LNCAP (cell line): Measurements from ENCODE around the gene MIEF2.

Source experiments
- CTCF ChIP-seq: fragments of 450-650 bp; IDR thresholded peaks from 2 replicates; pipeline ENCODE4 v1.5.1; 2017; ENCODE audit warnings: mild to moderate bottlenecking

MIEF2 gene

GRCh38 chr17:18225642-18226283 is 34.7 kb upstream of the MIEF2 start:
- no peak for TF ChIP-seq CTCF

DNA sequence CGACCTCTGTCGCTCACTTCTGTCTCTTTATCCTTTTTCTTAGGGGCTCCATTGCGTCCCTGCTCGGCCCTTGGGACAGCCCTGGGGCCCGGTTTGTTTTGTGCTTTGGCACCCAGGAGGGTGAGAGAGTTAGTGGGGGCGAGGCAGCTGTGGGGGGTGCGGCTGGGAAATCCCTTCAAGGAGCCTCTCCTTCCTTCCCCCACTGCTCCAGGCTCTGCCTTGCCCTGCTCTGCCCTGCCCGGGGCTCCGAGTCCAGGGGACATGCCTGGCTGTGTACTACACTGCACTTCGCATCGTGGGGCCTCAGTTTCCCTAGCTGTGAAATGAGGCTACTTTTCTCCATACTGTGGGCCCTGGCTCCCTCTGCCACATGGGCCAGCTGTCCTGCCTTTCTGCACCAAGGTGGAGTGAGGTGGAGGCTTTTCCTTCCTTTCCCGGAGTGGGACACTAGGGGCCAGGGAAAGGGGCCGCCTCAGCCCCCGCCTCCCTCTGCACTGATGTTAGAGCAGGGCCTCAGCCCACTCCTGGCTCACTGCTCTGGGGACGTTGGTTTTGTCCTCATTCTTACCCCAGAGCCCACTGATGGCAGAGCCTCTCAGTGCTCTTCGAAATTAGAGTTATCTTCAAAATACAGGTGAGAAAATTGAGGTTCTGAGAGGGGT is 34.0 kb upstream of the MIEF2 start:
- TF ChIP-seq CTCF = no peak

DNA sequence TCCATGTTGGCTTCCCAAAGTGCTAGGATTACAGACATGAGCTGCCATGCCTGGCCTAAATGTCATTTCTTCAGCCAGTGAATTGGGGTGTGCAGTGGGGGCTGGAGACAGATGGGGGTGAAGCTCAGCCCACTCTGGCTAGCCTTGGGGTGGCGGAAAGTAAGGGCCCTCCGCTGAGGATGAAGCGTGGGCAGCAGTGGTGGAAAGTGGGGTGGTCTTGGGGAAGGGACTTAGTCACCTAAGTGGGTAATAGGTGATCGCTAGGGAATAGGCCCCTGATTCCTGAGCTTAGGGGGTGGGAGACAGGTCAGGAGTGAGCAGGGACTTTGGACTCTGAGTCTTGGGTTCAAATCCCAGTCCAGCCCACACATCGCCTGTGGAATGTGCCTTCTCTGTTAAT is 32.8 kb upstream of the MIEF2 start:
- no peak for TF ChIP-seq CTCF

DNA sequence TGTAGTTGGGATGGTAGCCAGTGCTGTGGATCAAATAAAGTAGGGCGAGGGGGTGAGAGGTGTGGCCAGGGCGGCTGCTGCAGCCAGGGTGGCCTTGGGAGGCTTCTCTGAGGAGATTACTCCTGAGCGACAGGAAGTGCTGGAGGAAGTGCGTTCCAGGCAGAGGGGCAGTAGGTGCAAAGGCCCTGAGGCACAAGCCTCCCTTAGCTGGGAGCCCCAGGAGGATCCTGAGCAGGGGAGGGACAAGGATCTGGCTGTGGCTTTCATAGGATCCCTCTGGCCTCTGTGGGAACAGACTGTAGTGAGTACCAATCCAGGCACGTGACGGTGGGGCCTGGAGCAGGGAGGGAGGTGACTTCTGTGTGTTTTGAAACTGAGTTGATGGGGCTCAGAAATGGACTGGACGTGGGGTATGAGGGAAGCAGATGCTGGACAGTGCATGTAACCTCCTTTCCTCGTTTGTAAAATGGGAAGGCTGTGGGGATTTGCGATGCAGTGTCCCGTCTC is 32.2 kb upstream of the MIEF2 start:
- TF ChIP-seq CTCF = no peak

GRCh38 chr17:18229254-18229653 is 31.2 kb upstream of the MIEF2 start:
- TF ChIP-seq CTCF = no peak

DNA sequence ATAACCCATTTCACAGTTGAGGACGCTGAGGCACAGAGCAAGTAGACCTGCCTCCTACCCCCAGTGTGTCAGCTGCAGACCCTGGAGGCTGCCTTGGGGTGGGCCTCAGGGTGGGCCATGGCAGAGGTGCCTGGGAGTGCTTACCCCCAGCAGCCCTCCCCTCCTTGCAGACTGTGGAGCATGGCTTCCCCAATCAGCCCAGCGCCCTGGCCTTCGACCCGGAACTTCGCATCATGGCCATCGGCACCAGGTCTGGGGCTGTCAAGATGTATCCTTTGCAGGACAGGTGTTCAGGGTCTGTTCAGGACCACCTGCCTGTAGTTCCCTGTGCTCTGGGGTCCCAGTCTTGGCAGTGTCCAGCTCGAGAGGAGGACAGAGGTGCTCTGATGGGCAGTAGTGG is 30.7 kb upstream of the MIEF2 start:
- TF ChIP-seq CTCF = no peak

- TF ChIP-seq CTCF = no peak
Measured at GRCh38 chr17:18230288-18231141, 29.9 kb upstream of the MIEF2 start.
